Testis (tissue), 3 donors: Measurements from ENCODE around the gene SHF. TPM values are rescaled to one million over a fixed set of nuclear protein-coding genes. Genes with fewer than 3 reads are reported as not detected.

Source experiments
- DNase-seq: peaks from one replicate; pipeline ENCODE4 v3.0.0-alpha.2; 2019
- H3K27ac ChIP-seq, 2 donors: fragments of 200-600 bp; sonication (generic); one replicate each; pipeline ENCODE4 v1.5.1; 2019
- H3K27me3 ChIP-seq: fragments of 200-600 bp; sonication (generic); one replicate; pipeline ENCODE4 v1.5.1; 2019
- H3K36me3 ChIP-seq: fragments of 200-600 bp; sonication (generic); one replicate; pipeline ENCODE4 v1.5.1; 2017; ENCODE audit warnings: low read depth; ENCODE audit errors: missing control alignments
- H3K4me1 ChIP-seq: fragments of 200-600 bp; sonication (generic); one replicate; pipeline ENCODE4 v1.5.1; 2019
- H3K4me3 ChIP-seq, 2 donors: fragments of 200-600 bp; sonication (generic); one replicate each; pipeline ENCODE4 v1.5.1; 2017 to 2019
- H3K9me3 ChIP-seq: fragments of 200-600 bp; sonication (generic); one replicate; pipeline ENCODE4 v1.5.1; 2017
- CTCF ChIP-seq, 3 experiments: fragments of 450-650 bp in 2 of 3; fragments of 200-600 bp in 1 of 3; sonication (generic) in 1 of 3; IDR thresholded peaks; one replicate each; pipeline ENCODE4 v1.5.1; 2016 to 2019; ENCODE audit warnings: antibody characterized with exemption in 3 of 3, mild to moderate bottlenecking in 2 of 3, moderate library complexity in 1 of 3
- POLR2A ChIP-seq: fragments of 450-650 bp; IDR thresholded peaks from one replicate; pipeline ENCODE4 v1.6.1; 2017; ENCODE audit warnings: antibody characterized with exemption, mild to moderate bottlenecking, moderate library complexity
- WGBS, 2 donors: methylation state at CpG; one replicate each; pipeline ENCODE4 v1.1.5; 2018; 5-methylcytosine and 5-hydroxymethylcytosine counted together
- intact Hi-C: fragments of 100-400 bp; cut with DNase I; formaldehyde crosslinking; loops from one replicate; pipeline ENCODE4 v1.15.1; 2023; ENCODE audit warnings: low total_unique reads
- polyA plus RNA-seq: library from polyadenylated mRNA; stranded (reverse); fragments of 350-450 nt; fragmentation: Illumina TruSeq; extraction: RNeasy Lipid Tissue Mini Kit (QIAGEN cat#74804); gene quantifications from one replicate; pipeline ENCODE4 v1.2.3, GENCODE V29; 2014; ENCODE audit warnings: low read depth, low replicate concordance; ENCODE audit not compliant: insufficient read depth
- total RNA-seq, 2 donors: library from RNA; depleted of rRNA; stranded (reverse); fragments of >200 nt; gene quantifications; one replicate each; pipeline ENCODE4 v1.2.3, GENCODE V29; 2016

SHF gene
- total and polyA plus RNA-seq, 3 donors from 2014 or later = 9.3 to 13.2 (median 12.7) TPM

- no peaks in the 10 kb centered on the region for H3K36me3 ChIP-seq
- TF ChIP-seq CTCF (IDR thresholded peaks at IDR 0.05) (no peak), POLR2A (no peak)
- H3K4me1 ChIP-seq = no peaks in the 10 kb centered on the region
- H3K4me3 ChIP-seq = no peak overlapping the region
- WGBS, 2 donors = 91 to 100% methylated on average over 4 to 7 of the region's 7 CpGs
- DNase-seq = no peak
- H3K27me3 ChIP-seq = no peaks in the 10 kb centered on the region
- H3K27ac ChIP-seq = no peak overlapping the region
- no peaks in the 10 kb centered on the region for H3K9me3 ChIP-seq
- intact Hi-C loops = no loop called here
Observed at GRCh38 chr15:45147606-45148005, 40.2 kb downstream of the SHF start.

GRCh38 chr15:45146405-45146804 lies 41.4 kb downstream of the SHF start:
- Histone ChIP-seq H3K4me1 (no peaks in the 10 kb centered on the region), H3K27ac (no peak overlapping the region), H3K36me3 (no peaks in the 10 kb centered on the region), H3K9me3 (no peaks in the 10 kb centered on the region), H3K4me3 (no peak overlapping the region), H3K27me3 (no peaks in the 10 kb centered on the region)
- intact Hi-C loops = no loop called here
- TF ChIP-seq POLR2A (no peak), CTCF (IDR thresholded peaks at IDR 0.05) (no peak)
- 44 to 60% methylated on average over 4 of the region's 4 CpGs for WGBS, 2 donors
- DNase-seq = no peak

- intact Hi-C loops = no loop called here
- WGBS, 2 donors = 56 to 69% methylated on average over 9 of the region's 9 CpGs
- no peaks in the 10 kb centered on the region for H3K27me3 ChIP-seq
- no peak for DNase-seq
- no peak overlapping the region for H3K4me3 ChIP-seq
- no peaks in the 10 kb centered on the region for H3K36me3 ChIP-seq
- H3K4me1 ChIP-seq = no peaks in the 10 kb centered on the region
- no peak overlapping the region for H3K27ac ChIP-seq
- H3K9me3 ChIP-seq = no peaks in the 10 kb centered on the region
- no peak for TF ChIP-seq CTCF (IDR thresholded peaks at IDR 0.05)
Observed at GRCh38 chr15:45144775-45145174, 43.0 kb downstream of the SHF start.

DNA sequence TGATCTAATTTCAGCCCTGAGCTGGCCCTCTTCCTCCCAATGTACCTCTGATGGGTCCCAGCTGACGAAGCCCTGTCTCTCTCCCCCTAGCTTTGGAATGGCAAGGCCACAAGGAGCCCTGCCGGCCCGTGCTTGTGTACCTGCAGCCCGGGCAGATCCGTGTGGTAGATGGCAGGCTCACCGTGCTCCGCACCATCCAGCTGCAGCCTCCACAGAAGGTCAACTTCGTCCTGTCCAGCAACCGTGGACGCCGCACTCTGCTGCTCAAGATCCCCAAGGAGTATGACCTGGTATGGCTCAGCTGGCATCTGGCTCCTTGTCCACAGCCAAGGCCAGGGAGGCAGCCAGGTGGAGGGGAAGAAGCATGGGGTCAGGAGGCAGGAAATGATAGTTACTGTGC lies 43.8 kb downstream of the SHF start:
- DNase-seq = no peak
- Histone ChIP-seq H3K36me3 (no peaks in the 10 kb centered on the region), H3K4me1 (no peaks in the 10 kb centered on the region), H3K4me3 (no peak overlapping the region), H3K9me3 (no peaks in the 10 kb centered on the region), H3K27me3 (no peaks in the 10 kb centered on the region), H3K27ac (no peak overlapping the region)
- WGBS, 2 donors = 60 to 62% methylated on average over 1 to 11 of the region's 11 CpGs
- TF ChIP-seq POLR2A (no peak), CTCF (IDR thresholded peaks at IDR 0.05) (no peak)
- intact Hi-C loops = no loop called here

GRCh38 chr15:45143056-45143455 lies 44.7 kb downstream of the SHF start:
- no peaks in the 10 kb centered on the region for H3K4me1 ChIP-seq
- H3K27ac ChIP-seq = no peak overlapping the region
- TF ChIP-seq POLR2A = no peak
- TF ChIP-seq CTCF (IDR thresholded peaks at IDR 0.05) = no peak
- H3K4me3 ChIP-seq = no peak overlapping the region
- no peaks in the 10 kb centered on the region for H3K36me3 ChIP-seq
- H3K27me3 ChIP-seq = no peaks in the 10 kb centered on the region
- intact Hi-C loops = no loop called here
- no peak for DNase-seq
- H3K9me3 ChIP-seq = no peaks in the 10 kb centered on the region
- 78 to 94% methylated on average over 6 to 7 of the region's 7 CpGs for WGBS, 2 donors
